A549 (cell line): Measurements from ENCODE around the gene ARHGAP35.

ENCODE experiments used
- CEBPB ChIP-seq, 2 experiments: fragments of >200 bp in 1 of 2; sonication (Bioruptor Twin) in 1 of 2; formaldehyde crosslinking in 1 of 2; IDR thresholded peaks; 2 replicates each; pipeline ENCODE4 v1.6.1; 2012 to 2016
- CHD2 ChIP-seq: fragments of 150-350 bp; IDR thresholded peaks from 2 replicates; pipeline ENCODE4 v1.6.1; 2014; ENCODE audit warnings: low read length; ENCODE audit not compliant: partially characterized antibody
- EP300 ChIP-seq, 2 experiments: fragments of >200 bp; sonication (Bioruptor Twin); formaldehyde crosslinking; IDR thresholded peaks; 2 replicates in 1 of 2; 3 replicates in 1 of 2; pipeline ENCODE4 v1.6.1; 2016 to 2017
- HEYL ChIP-seq: fragments of 250-450 bp; sonication (Bioruptor Pico); IDR thresholded peaks from 2 replicates; pipeline ENCODE4 v1.8.0; 2021; ENCODE audit warnings: mild to moderate bottlenecking, moderate library complexity
- JUN ChIP-seq, 2 experiments: fragments of >200 bp; sonication (Bioruptor Twin); formaldehyde crosslinking; IDR thresholded peaks; 2 replicates in 1 of 2; 3 replicates in 1 of 2; pipeline ENCODE4 v1.6.1; 2016 to 2017
- PHF8 ChIP-seq: fragments of 200-600 bp; sonication (generic); IDR thresholded peaks from 2 replicates; pipeline ENCODE4 v1.6.1; 2016; ENCODE audit warnings: low read depth, mild to moderate bottlenecking, antibody characterized with exemption, moderate library complexity, borderline replicate concordance
- POLR2AphosphoS2 ChIP-seq: conservative IDR thresholded peaks from 2 replicates; pipeline ENCODE4 v1.6.1; 2012; ENCODE audit warnings: low read length, improper control_type of control experiment, inconsistent platforms
- RCOR1 ChIP-seq: fragments of 150-350 bp; IDR thresholded peaks from 2 replicates; pipeline ENCODE4 v1.6.1; 2014; ENCODE audit warnings: antibody characterized with exemption, low read length, low read depth
- ZFP36 ChIP-seq: fragments of 450-650 bp; IDR thresholded peaks from 2 replicates; pipeline ENCODE4 v1.6.1; 2014; ENCODE audit warnings: borderline replicate concordance; ENCODE audit not compliant: partially characterized antibody
- TF ChIP-seq, protein P1 (sequence below): fragments of >200 bp; sonication (Bioruptor Twin); formaldehyde crosslinking; IDR thresholded peaks from 3 replicates; pipeline ENCODE4 v1.5.1; 2016
- TF ChIP-seq, protein P2 (sequence below): IDR thresholded peaks from 2 replicates; pipeline ENCODE4 v1.6.1; 2012; ENCODE audit warnings: low read depth, borderline replicate concordance

DNA sequence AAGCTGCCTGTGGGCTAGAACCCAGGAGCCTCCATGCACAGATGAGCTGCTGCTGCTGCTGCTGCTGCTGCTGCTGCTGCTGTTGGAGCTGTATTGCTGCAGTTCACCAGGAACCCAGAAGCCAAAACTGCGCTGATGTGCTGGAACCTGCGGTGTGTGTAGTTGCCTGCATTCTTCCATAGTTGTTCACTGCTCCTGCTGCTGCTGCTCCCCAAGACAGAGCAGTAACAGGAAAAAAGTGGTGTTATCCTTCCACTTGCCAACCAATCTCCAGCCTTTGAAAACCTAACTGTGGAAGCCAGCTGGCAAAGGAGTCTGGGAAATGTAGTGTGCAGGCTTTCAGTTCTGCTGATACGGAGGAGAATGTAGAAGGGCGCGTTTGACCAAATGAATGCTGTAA lies 37.9 kb downstream of the ARHGAP35 start:
- TF ChIP-seq CEBPB (IDR thresholded peaks at IDR 0.05): no peak
- TF ChIP-seq, protein P1, sequence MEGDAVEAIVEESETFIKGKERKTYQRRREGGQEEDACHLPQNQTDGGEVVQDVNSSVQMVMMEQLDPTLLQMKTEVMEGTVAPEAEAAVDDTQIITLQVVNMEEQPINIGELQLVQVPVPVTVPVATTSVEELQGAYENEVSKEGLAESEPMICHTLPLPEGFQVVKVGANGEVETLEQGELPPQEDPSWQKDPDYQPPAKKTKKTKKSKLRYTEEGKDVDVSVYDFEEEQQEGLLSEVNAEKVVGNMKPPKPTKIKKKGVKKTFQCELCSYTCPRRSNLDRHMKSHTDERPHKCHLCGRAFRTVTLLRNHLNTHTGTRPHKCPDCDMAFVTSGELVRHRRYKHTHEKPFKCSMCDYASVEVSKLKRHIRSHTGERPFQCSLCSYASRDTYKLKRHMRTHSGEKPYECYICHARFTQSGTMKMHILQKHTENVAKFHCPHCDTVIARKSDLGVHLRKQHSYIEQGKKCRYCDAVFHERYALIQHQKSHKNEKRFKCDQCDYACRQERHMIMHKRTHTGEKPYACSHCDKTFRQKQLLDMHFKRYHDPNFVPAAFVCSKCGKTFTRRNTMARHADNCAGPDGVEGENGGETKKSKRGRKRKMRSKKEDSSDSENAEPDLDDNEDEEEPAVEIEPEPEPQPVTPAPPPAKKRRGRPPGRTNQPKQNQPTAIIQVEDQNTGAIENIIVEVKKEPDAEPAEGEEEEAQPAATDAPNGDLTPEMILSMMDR: no peak
- TF ChIP-seq EP300 (IDR thresholded peaks at IDR 0.05): no peak
- no peak for TF ChIP-seq ZFP36
- TF ChIP-seq JUN (IDR thresholded peaks at IDR 0.05): no peak
- TF ChIP-seq, protein P2, sequence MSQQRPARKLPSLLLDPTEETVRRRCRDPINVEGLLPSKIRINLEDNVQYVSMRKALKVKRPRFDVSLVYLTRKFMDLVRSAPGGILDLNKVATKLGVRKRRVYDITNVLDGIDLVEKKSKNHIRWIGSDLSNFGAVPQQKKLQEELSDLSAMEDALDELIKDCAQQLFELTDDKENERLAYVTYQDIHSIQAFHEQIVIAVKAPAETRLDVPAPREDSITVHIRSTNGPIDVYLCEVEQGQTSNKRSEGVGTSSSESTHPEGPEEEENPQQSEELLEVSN: no peak
- no peak for TF ChIP-seq POLR2AphosphoS2
- no peak for TF ChIP-seq HEYL (CRISPR knock-in tag)
- no peak for TF ChIP-seq RCOR1
- no peak for TF ChIP-seq CHD2
- no peak for TF ChIP-seq PHF8
